ENCODE results near the gene VAMP8.
"Not testable (repeated sequence)": the region's sequence is repeated elsewhere in the genome, so short reads cannot be mapped to it uniquely, and the experiment has no call there.

Gene VAMP8

GRCh38 chr2:85600951-85601770 lies 23.8 kb downstream of the VAMP8 start:
- DNase-seq: no peak

GRCh38 chr2:85601771-85602475 lies 24.5 kb downstream of the VAMP8 start:
- no peak for DNase-seq

DNA sequence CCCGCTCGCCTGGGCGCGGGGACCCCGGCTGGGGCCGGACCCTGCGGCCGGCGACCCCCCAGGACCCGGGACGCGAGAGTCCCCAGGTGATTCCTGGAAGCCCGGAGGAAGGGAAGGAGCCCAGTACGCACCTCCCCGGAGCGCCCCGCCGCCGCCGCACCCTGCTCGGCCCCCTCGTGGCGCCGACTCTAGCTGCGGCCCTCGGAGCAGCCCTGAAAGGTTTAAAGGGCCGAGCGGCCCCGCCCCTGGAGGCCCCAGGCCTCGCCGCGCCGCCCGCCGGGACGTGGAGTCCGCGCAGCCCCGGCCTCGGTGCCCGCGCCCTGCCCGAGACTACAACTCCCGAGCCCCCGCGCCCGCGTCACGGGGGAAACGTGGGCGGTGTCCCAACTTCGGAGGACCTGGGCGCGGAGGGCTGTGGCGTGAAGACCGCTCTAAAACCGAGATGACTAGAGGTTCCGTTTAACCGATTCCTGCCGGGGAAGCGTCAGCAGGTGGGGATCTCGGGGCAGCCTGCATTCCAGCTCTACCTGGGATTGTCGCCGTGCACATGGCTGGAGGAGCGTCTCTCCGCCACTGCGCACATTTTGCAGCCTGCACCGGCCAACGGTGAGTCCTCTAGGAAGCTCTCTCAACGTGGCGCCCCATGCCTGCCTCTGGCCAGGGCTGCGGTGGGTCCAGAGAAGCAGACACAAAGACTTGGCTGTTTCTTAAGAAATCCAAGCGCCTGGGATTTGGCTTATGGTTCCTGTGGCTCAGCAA lies 25.3 kb downstream of the VAMP8 start, which contains the start of gene TMEM150A:
Gene TMEM150A, minus strand, starts transcription at position 223 of the 759 bp plus-strand sequence. CDS start 750 bp downstream, outside the sequence.
- DNase-seq: peak; percentile 78

- not testable (repeated sequence) for DNase-seq
Observed at GRCh38 chr2:85604133-85604444, 26.7 kb downstream of the VAMP8 start.

DNA sequence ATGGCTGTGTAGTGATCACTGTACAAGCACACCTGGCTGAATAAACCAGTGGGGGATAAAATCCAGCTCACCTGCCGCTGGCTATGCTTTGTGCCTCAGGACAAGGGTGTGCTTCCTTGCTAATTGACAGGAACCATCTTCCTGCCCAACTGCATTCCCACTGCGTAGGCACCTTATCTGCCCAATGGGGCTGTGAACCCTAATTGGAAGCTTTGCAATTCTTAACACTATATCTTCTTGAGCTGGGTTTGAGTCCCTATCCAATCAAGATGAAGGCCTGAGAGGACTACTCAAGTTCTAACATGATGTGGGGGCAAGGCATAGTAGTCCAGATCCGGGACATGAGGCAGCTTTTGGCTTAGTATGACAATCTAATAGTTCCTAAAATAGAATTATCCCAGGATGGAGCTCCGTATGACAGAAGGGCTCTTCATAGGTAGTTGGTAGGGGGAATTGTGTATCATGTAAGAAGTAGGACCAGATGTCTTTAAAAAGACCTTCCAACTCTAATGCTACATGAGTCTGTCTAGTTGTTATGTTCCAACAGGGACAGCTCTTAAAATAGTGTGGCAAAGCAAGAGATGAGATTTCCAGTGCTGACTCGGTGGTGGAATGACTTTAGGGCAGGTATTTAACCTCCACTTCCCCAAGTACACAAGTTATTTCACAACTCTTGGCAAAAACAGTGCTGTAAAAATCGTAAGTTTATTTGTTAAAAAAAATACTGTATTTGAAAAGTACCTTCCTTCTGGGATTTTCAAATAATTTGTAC lies 27.4 kb downstream of the VAMP8 start:
- DNase-seq: no peak

DNA sequence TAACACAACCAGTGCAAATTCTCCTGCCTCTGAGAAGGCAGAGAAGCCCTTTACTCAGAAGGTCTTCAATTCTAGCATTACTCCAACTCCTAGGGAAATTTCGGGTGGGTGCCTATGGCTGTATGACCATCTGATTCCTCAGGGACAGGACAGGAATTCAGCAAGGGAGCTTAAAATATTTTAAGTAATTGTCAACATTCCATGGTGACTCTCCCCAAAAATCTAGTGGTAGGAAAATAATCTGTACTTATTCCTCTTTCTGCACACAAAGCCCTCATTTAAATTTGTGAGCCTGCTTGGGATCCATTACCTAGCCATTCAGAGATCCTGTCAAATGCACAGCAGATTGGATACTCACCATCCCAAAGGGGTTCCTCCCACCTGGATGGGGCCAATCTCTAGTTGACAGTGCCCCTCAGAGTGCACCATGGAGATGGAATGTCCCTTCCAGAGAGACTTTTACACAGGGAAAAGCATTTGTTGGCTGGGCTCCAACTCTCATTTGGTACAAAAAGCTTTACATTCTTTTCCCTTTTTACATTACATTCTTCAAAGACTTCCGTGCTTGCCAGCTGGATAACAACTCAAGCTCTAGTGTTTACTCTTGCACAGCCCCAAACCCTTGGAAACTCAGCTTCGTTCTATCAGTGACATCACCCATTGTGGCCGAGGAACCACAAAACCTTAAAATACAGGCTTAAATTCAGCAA lies 28.2 kb downstream of the VAMP8 start:
- no peak for DNase-seq

DNA sequence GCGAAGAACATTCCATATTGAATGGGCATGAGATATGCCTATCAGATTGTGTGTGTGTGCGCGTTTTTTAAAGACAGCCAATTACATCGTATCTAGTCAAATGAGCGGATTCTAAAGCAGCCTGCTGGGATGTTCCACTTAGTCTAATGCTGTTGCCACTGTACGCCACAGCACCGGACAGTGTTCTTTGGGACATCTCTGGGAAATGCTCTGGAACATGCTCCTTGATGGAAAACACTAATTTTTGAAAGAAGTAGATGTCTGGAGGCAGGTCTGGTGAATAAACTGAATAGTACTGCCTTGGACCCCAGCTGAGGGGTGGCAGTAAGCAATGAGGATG lies 28.7 kb downstream of the VAMP8 start:
- DNase-seq: no peak

- no peak for DNase-seq
Observed at GRCh38 chr2:85607268-85608215, 30.2 kb downstream of the VAMP8 start.

DNA sequence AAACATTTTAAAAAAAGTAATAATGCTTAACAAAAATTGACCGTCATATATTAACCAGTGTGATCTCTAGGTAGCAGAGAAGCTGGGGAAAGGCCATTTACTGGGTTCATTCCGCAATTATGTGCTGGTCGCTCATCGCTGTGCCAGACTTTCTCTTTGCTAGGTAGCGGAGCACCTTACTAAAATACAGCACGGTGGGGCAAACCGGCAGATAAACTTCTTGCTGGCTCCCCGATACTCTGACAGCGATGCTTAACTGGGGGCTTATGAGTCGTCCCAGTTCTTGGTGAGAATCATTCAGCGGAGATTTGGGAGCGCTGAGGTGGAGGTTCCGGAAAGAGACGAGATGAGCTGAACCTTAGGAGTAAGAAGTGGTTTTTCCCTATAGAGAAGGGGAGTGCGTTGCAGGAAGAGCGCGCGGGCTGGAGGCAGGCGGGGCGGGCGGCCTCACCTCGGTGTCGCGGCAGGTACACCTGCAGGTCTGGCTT lies 33.9 kb downstream of the VAMP8 start:
- no peak for DNase-seq

DNA sequence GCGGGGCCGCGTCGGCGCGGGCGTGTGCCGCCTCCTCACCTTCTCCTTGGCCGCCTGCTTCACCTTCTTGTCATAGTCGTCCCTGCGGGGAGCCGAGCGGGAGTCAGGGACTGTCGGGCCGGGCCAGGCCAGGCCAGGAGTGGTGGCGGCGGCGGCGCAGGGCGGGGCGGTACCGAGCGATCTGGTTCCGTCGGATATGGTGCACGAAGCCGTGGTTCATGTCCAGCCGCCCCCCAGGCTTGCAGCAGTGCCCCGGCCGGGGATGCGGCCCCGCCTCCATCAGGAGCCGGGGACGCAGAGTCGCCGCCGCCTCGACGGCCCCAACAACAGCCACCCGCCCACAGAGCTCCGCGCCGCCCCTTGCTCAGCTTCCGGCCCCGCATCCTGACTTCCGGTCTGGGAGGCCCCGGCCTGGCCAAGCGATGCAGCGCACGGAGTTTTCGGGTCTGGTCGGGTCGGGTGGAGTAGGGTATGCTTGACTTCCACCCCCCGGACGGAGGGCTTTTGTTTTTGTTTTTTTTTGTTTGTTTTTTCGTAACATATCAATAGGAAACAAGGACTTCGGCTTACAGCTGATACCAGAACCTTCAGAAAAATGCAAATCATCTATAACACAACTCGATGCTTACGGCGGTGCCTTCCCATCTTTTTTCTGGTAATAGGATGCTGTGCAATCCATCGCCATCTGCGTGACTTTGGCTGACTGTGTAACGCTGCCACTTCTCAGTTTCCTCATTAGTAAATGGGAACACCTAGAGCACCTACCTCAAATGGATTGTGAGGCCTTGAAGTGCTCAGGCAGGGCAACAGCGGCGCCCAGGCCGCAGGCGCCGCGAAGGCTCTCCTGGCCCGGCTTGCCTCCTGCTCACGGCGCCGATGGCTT lies 34.6 kb downstream of the VAMP8 start, which contains the start of gene C2orf68:
Gene C2orf68, minus strand, starts transcription at position 362 of the 883 bp plus-strand sequence. Its CDS starts 82 bp downstream, at position 280.
- DNase-seq: peak; percentile 79

DNA sequence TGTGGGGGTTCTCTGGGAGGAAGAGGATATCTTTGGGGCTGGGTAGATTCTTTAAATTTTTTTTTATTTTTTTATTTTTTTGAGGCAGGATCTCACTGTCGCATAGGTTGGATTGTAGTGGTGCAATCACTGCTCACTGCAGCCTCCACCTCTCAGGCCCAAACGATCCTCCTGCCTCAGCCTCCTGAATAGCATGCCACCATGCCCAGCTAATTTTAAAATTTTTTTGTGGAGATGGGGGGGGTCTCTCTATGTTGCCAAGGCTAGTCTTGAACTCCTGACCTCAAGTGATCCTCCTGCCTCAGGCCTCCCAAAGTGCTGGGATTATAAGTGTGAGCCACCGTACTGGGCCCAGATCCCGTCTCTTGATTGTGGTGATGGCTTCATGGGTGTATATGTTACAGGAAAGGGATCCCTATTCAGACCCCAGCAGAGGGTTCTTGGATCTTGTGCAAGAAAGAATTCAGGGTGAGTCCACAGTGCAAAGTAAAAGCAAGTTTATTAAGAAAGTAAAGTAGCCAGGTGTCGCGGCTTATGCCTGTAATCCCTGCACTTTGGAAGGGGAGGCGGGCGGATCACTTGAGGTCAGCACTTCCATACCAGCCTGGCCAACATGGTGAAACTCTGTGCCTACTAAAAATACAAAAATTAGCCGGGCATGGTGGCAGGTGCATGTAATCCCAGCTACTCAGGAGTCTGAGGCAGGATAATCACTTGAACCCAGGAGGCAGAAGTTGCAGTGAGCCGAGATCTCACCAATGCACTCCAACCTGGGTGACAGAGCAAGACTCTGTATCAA lies 36.5 kb downstream of the VAMP8 start:
- DNase-seq: no peak

DNA sequence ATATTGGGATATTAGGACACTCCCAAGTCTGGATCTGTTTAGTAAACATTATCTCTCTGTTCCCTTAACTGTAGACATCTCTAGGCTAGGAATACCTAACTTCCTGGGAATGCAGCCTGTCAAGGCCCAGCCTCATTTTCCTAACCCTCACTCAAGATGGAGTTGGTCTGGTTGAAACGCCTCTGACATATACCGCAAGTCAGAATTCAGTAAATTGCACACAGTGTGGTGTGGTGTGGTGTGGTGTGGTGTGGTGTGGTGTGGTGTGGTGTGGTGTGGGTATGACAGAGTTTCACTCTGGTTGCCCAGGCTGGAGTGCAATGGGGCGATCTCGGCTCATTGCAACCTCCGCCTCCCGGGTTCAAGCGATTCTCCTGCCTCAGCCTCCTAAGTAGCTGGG lies 37.4 kb downstream of the VAMP8 start:
- not testable (repeated sequence) for DNase-seq

DNA sequence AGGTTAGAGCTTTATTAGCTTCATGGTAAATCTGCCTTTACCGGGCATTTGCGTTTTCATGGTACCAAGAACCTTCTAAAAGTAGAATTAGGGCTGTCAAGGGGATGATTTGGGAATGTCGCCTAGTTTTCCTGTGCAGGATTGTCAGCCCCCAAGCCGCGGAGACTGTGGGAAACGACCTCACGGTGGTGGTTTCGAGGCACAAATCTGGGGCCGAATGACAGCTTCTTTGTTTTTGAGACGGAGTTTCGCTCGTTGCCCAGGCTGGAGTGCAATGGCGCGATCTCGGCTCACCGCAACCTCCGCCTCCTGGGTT lies 38.0 kb downstream of the VAMP8 start:
- DNase-seq: no peak

DNA sequence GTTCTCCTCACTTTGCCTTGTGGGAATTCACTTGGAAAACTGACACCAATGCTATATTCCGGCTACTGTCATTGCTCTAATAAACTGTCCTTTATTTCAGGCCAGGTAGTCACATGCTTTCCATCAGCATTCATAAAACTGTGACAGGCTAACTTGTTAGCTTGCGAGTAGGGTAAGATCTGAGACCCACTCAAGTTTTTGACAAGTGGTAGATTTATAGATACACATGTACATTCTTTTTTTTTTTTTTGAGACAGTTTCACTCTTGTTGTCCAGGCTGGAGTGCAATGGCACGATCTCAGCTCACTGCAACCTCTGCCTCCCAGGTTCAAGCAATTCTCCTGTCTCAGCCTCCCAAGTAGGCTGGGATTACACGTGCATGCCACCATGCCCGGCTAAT lies 40.3 kb downstream of the VAMP8 start:
- DNase-seq: not testable (repeated sequence)

GRCh38 chr2:85619617-85620016 lies 42.2 kb downstream of the VAMP8 start:
- DNase-seq: no peak

DNA sequence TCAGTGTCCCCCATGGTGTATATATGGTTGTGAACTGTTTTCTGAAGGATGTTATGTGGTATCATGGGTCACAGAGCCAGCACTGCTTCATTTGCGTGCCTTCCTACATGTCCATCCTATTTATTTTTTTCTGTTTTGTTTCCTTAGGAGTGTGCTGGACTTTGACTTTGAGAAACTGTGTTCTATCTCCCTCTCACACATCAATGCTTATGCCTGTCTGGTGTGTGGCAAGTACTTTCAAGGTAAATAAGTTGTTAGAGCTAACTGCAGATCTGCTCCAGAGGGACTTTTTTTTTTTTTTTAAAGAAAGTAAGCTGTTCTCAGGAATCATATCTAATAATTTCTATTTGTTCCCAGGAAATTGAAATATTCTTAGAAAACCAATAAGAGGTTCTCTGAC lies 44.0 kb downstream of the VAMP8 start:
- DNase-seq: no peak

DNA sequence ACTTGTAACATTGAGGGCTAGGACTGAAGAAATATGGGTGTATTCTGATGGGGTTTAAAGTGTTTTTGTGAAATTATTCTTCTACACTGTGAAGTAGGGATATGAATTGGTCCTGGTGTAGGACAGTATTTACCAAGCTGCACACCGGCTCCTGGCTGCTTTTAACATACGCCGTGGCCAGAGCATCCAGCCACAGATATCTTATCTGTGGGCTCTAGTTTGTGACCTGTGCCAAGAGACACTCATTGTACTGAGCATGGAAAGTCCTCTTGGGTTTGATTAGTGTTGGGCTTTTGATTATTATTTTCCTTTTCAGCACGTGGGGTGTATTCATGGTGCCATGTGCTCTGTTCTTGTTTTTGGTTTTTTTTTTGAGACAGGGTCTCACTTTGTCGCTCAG lies 46.6 kb downstream of the VAMP8 start:
- no peak for DNase-seq

DNA sequence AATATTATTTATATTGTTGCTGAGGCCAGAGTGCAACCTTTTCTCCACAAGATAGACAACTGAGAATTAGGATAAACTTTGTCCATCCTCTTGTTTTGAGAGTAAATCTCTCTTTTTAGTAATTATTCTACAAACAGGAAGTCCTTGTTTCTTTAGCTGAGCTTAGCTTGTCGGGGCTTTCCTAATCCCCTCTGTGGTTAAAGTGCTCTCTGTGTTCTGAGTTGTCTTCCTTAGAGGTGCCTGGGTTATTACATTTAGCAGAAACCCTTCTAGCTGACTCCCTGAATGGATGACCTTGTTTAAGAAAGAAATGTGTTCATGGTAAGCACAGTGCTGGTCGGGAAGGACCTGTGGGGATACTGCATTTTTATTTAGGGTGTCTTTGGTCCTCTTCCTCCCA lies 51.3 kb downstream of the VAMP8 start:
- no peak for DNase-seq

GRCh38 chr2:85631316-85631715 lies 53.9 kb downstream of the VAMP8 start:
- DNase-seq: no peak

All from T-helper 9 cell (primary cell).